Uterus (tissue), 4 donors: ENCODE data around the gene SPATA31D1. TPM values are rescaled to one million over a fixed set of nuclear protein-coding genes. Genes with fewer than 3 reads are reported as not detected.

Experiments used
- DNase-seq, 2 donors: peaks; one replicate each; pipeline ENCODE4 v3.0.0-alpha.2; 2019 to 2020
- H3K27ac ChIP-seq, 2 donors: fragments of 200-600 bp; sonication (generic); 1 replicate in 1 of 2; 2 replicates in 1 of 2; pipeline ENCODE4 v1.5.1; 2016 to 2018
- H3K27me3 ChIP-seq, 2 donors: fragments of 200-600 bp; sonication (generic); one replicate each; pipeline ENCODE4 v1.5.1; 2018 to 2019; ENCODE audit warnings: control low read depth in 1 of 2
- H3K36me3 ChIP-seq, 2 donors: fragments of 200-600 bp; sonication (generic); one replicate each; pipeline ENCODE4 v1.5.1; 2019; ENCODE audit warnings: control low read depth in 1 of 2
- H3K4me1 ChIP-seq, 2 donors: fragments of 200-600 bp; sonication (generic); one replicate each; pipeline ENCODE4 v1.5.1; 2018 to 2019; ENCODE audit warnings: control low read depth in 1 of 2
- H3K4me3 ChIP-seq, 2 donors: fragments of 200-600 bp; sonication (generic); 1 replicate in 1 of 2; 2 replicates in 1 of 2; pipeline ENCODE4 v1.5.1; 2018 to 2019; ENCODE audit warnings: mild to moderate bottlenecking in 1 of 2
- H3K9me3 ChIP-seq, 2 donors: fragments of 200-600 bp; sonication (generic); one replicate each; pipeline ENCODE4 v1.5.1; 2019; ENCODE audit warnings: control low read depth in 1 of 2
- POLR2A ChIP-seq, 2 donors: fragments of 450-650 bp; IDR thresholded peaks; one replicate each; pipeline ENCODE4 v1.6.1; 2016; ENCODE audit warnings: antibody characterized with exemption in 2 of 2, mild to moderate bottlenecking in 1 of 2, moderate library complexity in 1 of 2
- intact Hi-C: fragments of 100-400 bp; cut with DNase I; formaldehyde crosslinking; loops from one replicate; pipeline ENCODE4 v1.15.1; 2023; ENCODE audit warnings: low total_unique reads
- total RNA-seq, 4 donors: library from RNA; depleted of rRNA in 3 of 4; stranded (reverse); fragments of >200 nt in 3 of 4; gene quantifications; one replicate each; pipeline versions ENCODE4 v1.1.0 to v1.2.4, GENCODE V29; 2014 to 2023
- TF ChIP-seq, protein P1 (sequence below), 4 experiments: fragments of 200-600 bp in 2 of 4; fragments of 450-650 bp in 2 of 4; sonication (generic) in 2 of 4; IDR thresholded peaks; one replicate each; pipeline ENCODE4 v1.5.1; 2016 to 2019; ENCODE audit warnings: antibody characterized with exemption in 4 of 4, mild to moderate bottlenecking in 2 of 4, moderate library complexity in 1 of 4
- donor health status: DM: yes; HTN: yes; CAD: no.

SPATA31D1 gene
- total RNA-seq, 4 donors from 2014 or later, result 0.07 TPM; not detected in 3

DNA sequence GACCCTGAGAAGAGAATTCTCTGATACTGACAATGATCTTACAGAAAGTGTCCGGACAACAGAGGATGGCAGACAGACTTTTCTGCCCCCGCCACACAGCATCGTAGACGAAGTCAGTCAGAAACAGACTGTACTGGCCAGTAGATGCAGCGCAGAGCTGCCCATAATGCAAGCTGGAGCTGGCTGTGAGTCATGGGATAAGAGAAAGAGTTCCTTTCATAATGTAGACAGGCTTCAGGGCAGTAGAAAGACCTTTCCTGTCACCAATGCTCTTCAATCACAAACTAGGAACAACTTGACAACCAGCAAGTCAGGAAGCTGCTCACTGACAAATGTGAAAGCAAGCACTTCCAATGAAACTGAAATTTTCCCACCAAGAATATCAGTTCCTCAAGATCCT is 5.1 kb downstream of the SPATA31D1 start:
- Histone ChIP-seq H3K4me1 (no peaks in the 10 kb centered on the region), H3K27ac (no peak overlapping the region), H3K9me3 (no peaks in the 10 kb centered on the region), H3K4me3 (no peak overlapping the region), H3K27me3 (no peaks in the 10 kb centered on the region), H3K36me3 (no peaks in the 10 kb centered on the region)
- TF ChIP-seq, protein P1, sequence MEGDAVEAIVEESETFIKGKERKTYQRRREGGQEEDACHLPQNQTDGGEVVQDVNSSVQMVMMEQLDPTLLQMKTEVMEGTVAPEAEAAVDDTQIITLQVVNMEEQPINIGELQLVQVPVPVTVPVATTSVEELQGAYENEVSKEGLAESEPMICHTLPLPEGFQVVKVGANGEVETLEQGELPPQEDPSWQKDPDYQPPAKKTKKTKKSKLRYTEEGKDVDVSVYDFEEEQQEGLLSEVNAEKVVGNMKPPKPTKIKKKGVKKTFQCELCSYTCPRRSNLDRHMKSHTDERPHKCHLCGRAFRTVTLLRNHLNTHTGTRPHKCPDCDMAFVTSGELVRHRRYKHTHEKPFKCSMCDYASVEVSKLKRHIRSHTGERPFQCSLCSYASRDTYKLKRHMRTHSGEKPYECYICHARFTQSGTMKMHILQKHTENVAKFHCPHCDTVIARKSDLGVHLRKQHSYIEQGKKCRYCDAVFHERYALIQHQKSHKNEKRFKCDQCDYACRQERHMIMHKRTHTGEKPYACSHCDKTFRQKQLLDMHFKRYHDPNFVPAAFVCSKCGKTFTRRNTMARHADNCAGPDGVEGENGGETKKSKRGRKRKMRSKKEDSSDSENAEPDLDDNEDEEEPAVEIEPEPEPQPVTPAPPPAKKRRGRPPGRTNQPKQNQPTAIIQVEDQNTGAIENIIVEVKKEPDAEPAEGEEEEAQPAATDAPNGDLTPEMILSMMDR (IDR thresholded peaks at IDR 0.05), result no peak
- TF ChIP-seq POLR2A (IDR thresholded peaks at IDR 0.05), result no peak
- intact Hi-C loops, result no loop called here
- DNase-seq, result no peak

DNA sequence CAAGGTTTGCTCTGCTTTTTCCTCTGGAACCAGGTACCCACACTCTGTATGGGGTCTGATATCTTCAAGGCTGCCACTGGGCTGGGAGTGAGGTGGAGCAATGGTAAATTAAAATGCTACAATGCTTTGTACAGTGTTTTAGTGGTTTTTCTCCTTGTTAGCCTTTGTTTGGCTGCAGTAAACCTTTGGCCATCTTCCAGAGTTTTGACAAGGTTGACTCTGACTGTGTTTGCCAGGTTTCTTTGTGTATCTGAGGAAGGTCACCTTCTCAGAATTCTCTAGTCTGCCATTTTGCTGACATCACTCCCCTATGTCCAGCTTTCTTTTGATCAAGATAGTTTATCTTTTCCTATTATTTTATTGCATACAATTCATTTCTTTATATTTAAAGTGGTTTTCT is 11.2 kb downstream of the SPATA31D1 start:
- H3K27me3 ChIP-seq, result no peaks in the 10 kb centered on the region
- no peaks in the 10 kb centered on the region for H3K36me3 ChIP-seq
- TF ChIP-seq POLR2A (IDR thresholded peaks at IDR 0.05), result no peak
- TF ChIP-seq, protein P1 (IDR thresholded peaks at IDR 0.05), result no peak
- no peaks in the 10 kb centered on the region for H3K9me3 ChIP-seq
- H3K4me1 ChIP-seq, result no peaks in the 10 kb centered on the region
- intact Hi-C loops, result no loop called here
- no peak overlapping the region for H3K4me3 ChIP-seq
- no peak overlapping the region for H3K27ac ChIP-seq
- no peak for DNase-seq

DNA sequence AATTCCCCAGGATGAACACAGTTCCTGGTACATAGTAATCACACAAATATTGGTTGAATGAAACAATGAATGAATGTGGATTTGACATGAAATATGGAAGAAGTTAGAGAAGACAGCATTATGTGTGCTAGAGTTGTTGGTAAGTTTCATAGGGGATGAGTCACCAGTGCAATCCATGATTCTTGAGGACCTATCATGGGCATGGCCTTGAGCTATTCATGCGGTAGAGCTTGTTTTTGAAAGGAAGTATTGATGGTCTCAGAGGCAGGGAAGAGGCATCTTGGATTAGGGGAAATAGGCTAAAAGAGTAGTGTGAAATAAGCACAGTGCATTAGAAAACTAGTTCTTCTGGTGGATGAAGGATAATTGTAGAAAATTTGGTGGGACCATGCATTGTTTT is 22.1 kb downstream of the SPATA31D1 start:
- Histone ChIP-seq H3K9me3 (no peaks in the 10 kb centered on the region), H3K4me3 (no peak overlapping the region), H3K36me3 (no peaks in the 10 kb centered on the region), H3K27ac (no peak overlapping the region), H3K4me1 (no peaks in the 10 kb centered on the region), H3K27me3 (no peaks in the 10 kb centered on the region)
- intact Hi-C loops, result no loop called here
- TF ChIP-seq POLR2A (IDR thresholded peaks at IDR 0.05), result no peak
- DNase-seq, result no peak

DNA sequence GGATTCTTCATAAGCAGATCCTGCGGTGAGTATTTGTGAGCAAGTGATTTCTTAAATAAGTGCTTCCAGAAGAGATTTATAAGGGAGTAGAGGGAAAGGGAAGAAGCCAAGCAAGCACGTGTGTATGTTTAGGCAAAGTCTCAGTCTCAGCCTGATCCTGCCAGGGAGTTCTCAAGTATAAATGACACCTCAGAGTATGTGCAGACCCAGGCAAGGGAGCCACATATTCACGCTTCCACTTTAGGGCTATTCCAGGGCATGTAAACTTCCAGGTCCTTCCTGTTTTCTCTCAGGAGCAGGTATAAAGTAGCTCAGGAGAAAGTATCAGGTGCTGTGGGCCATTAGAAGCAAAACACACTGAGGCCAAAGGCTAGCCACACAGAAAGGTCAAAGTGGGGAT is 22.6 kb downstream of the SPATA31D1 start:
- no peak for DNase-seq
- intact Hi-C loops, result no loop called here
- TF ChIP-seq, protein P1 (IDR thresholded peaks at IDR 0.05), result no peak
- no peak for TF ChIP-seq POLR2A (IDR thresholded peaks at IDR 0.05)
- no peak overlapping the region for H3K4me3 ChIP-seq
- H3K27me3 ChIP-seq, result no peaks in the 10 kb centered on the region
- H3K4me1 ChIP-seq, result no peaks in the 10 kb centered on the region
- H3K9me3 ChIP-seq, result no peaks in the 10 kb centered on the region
- no peaks in the 10 kb centered on the region for H3K36me3 ChIP-seq
- H3K27ac ChIP-seq, result no peak overlapping the region

DNA sequence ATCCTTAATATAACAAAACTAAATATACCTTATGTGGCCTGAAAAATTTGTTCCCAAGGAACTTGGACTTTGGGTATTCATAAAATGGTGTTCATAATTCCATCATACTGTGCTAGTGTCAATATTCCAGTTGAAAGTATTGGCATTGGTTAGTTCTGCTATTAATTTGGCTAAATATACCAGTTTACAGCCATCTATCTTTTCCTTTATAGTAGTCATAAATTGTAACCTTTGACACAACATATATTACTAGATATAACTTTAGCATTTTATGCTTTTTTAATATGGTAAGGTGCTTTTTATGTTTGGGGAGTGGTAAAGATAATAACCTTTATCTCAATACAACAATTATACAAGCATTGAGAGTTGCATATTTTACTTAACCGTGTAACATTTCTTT is 23.7 kb downstream of the SPATA31D1 start:
- Histone ChIP-seq H3K36me3 (no peaks in the 10 kb centered on the region), H3K27me3 (no peaks in the 10 kb centered on the region), H3K4me3 (no peak overlapping the region), H3K27ac (no peak overlapping the region), H3K4me1 (no peaks in the 10 kb centered on the region), H3K9me3 (no peaks in the 10 kb centered on the region)
- intact Hi-C loops, result no loop called here
- DNase-seq, result no peak
- TF ChIP-seq, protein P1 (IDR thresholded peaks at IDR 0.05), result no peak
- no peak for TF ChIP-seq POLR2A (IDR thresholded peaks at IDR 0.05)

DNA sequence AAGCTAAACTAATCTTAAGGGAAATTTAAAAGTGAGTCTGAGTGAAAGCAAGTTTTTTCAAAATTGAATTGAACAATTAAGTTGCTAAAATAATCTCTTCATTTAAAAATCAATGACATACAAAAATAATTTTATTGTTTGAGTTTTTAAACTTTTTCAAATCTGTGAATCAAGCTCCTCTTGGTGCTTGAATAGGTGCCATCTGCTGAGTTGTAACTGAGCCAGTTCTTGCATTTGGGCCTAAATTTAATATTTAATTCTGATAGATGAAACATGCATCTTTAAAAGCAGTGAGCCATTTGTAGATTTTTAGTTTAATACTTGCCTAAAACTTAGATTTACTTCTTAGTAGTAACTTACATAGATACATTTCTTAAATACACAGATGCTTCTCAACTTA is 31.8 kb downstream of the SPATA31D1 start:
- no peaks in the 10 kb centered on the region for H3K4me1 ChIP-seq
- no peaks in the 10 kb centered on the region for H3K9me3 ChIP-seq
- H3K36me3 ChIP-seq, result no peaks in the 10 kb centered on the region
- DNase-seq, result no peak
- H3K27me3 ChIP-seq, result no peaks in the 10 kb centered on the region
- H3K27ac ChIP-seq, result no peak overlapping the region
- TF ChIP-seq, protein P1 (IDR thresholded peaks at IDR 0.05), result no peak
- no peak for TF ChIP-seq POLR2A (IDR thresholded peaks at IDR 0.05)
- intact Hi-C loops, result no loop called here
- H3K4me3 ChIP-seq, result no peak overlapping the region
